Endometrial microvascular endothelial cells (primary cell): ENCODE data around the gene CDK6. TPM values are rescaled to one million over a fixed set of nuclear protein-coding genes. Genes with fewer than 3 reads are reported as not detected.

Experiments used
- total RNA-seq: library from RNA; depleted of rRNA; stranded (reverse); fragments of >200 nt; gene quantifications from one replicate; pipeline ENCODE4 v1.2.3, GENCODE V29; 2015; ENCODE audit errors: inconsistent ontology term

Gene CDK6
- total RNA-seq, 1 donor from 2014 or later: 24.1 TPM

Other genes starting within 250 kb of the CDK6 start
- 6.8 TPM for gene FAM133B, start 246.2 kb downstream of the CDK6 start, total RNA-seq